Measurements from ENCODE around the gene CNPY1. TPM values are rescaled to one million over a fixed set of nuclear protein-coding genes. Genes with fewer than 3 reads are reported as not detected.
A peak's percentile ranks its signal among the peaks of the same experiment; 100 is the strongest.

CNPY1 gene
- polyA plus RNA-seq, 1 of the 3 experiments (the other 2 are of a cell fraction): not detected

DNA sequence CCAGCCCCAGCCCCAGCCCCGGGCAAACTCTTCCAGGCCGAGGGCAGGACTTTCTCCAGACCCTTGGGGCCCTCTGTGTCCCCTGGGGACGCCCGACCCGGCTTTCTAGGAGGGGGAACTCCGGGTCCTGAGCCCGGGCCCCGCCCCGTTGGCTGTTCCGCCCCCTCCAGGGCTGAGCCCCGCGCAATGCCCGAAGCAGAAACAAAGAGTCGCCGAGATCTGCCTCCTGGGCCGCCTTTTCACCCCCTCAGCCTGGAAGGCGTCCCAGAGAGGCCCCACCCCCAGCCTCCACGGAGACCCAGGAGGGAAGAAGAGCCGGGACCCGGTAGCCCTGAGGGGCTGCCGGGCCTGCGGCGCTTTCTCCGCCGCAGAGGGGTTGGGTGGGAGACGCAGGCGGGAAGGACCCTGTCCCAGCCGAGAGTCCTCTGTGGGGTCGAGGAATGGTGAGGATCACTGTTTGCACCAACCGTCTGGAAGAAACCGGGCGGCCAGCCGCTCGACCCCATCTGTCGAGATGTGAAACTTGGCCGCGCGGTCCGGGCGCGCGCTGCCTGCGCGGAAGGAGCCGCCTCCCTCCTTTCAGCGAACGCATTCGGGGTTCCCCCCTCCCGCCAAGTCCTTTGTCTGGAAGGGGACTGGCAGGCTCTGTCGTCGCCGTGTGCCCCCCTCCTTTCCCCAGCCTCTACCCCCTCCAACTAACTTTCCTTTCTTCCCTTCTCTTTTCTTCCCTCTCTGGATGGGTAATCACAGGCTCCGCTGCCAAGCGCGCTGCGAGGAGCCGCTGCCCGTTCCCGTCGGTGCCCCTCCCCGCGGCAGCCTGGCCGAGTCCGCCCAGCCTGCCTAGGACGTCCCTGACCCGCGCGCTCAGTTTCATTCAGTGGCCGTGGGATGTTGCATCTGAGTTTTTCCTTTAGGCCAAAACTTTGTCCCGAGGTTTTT, 78.2 kb downstream of the CNPY1 start:
- H3K9me3 ChIP-seq: no peaks in the 10 kb centered on the region
- no peaks in the 10 kb centered on the region; a peak in 1 of 4 replicates for H3K4me1 ChIP-seq (ENCODE audit: control insufficient read depth in 1 of 2, insufficient read depth in 2 of 2, low read depth in 1 of 2, low read length in 1 of 2)
- H2AFZ ChIP-seq (ENCODE audit: low read depth): no peak overlapping the region
- ChIA-PET POLR2A (no interaction called here), CTCF (interaction anchor here (0.8 to 1.0 kb wide), 2 partner anchors 15 to 17 kb away, joined by 3 read pairs; no protein-coding TSS in a partner anchor)
- 10% methylated on average over 60 of the region's 70 CpGs for WGBS (ENCODE audit: low lambda C conversion rate)
- peak overlapping the region; percentile 53; the same call in 1 of the 2 replicates for H3K4me2 ChIP-seq
- H3K4me3 ChIP-seq (ENCODE audit: low read depth in 2 of 2, low read length in 1 of 2): no peak overlapping the region
- peaks cover 9% of the 10 kb centered on the region for H3F3A ChIP-seq (replicated peaks; ENCODE audit: insufficient read depth)
- no peaks in the 10 kb centered on the region for H3K9me2 ChIP-seq
- H3K9ac ChIP-seq: no peak overlapping the region
- H3K27me3 ChIP-seq (ENCODE audit: insufficient read depth): peaks cover 97% of the 10 kb centered on the region
- H4K20me1 ChIP-seq (ENCODE audit: insufficient read depth): peaks cover 4% of the 10 kb centered on the region
- TF ChIP-seq, protein P1, sequence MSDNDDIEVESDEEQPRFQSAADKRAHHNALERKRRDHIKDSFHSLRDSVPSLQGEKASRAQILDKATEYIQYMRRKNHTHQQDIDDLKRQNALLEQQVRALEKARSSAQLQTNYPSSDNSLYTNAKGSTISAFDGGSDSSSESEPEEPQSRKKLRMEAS (IDR thresholded peaks at IDR 0.05; ENCODE audit: low read depth): no peak
- TF ChIP-seq, protein P2, sequence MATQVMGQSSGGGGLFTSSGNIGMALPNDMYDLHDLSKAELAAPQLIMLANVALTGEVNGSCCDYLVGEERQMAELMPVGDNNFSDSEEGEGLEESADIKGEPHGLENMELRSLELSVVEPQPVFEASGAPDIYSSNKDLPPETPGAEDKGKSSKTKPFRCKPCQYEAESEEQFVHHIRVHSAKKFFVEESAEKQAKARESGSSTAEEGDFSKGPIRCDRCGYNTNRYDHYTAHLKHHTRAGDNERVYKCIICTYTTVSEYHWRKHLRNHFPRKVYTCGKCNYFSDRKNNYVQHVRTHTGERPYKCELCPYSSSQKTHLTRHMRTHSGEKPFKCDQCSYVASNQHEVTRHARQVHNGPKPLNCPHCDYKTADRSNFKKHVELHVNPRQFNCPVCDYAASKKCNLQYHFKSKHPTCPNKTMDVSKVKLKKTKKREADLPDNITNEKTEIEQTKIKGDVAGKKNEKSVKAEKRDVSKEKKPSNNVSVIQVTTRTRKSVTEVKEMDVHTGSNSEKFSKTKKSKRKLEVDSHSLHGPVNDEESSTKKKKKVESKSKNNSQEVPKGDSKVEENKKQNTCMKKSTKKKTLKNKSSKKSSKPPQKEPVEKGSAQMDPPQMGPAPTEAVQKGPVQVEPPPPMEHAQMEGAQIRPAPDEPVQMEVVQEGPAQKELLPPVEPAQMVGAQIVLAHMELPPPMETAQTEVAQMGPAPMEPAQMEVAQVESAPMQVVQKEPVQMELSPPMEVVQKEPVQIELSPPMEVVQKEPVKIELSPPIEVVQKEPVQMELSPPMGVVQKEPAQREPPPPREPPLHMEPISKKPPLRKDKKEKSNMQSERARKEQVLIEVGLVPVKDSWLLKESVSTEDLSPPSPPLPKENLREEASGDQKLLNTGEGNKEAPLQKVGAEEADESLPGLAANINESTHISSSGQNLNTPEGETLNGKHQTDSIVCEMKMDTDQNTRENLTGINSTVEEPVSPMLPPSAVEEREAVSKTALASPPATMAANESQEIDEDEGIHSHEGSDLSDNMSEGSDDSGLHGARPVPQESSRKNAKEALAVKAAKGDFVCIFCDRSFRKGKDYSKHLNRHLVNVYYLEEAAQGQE (IDR thresholded peaks at IDR 0.05; ENCODE audit: low read depth, low read length): no peak
- TF ChIP-seq FOXM1 (IDR thresholded peaks at IDR 0.05; ENCODE audit: low read depth) (no peak), RFX5 (IDR thresholded peaks at IDR 0.05; ENCODE audit: low read length) (no peak), EZH2phosphoT487 (IDR thresholded peaks at IDR 0.05; ENCODE audit: borderline replicate concordance, low read depth) (no peak), POLR2AphosphoS5 (IDR thresholded peaks at IDR 0.05; ENCODE audit: low read depth, low read length) (no peak), SMC3 (IDR thresholded peaks at IDR 0.05; ENCODE audit: low read depth, low read length) (no peak), TAF1 (IDR thresholded peaks at IDR 0.05; ENCODE audit: borderline replicate concordance, low read depth, low read length) (no peak), TEAD4 (IDR thresholded peaks at IDR 0.05; ENCODE audit: borderline replicate concordance, insufficient read depth) (no peak), RCOR1 (IDR thresholded peaks at IDR 0.05; ENCODE audit: low read length) (no peak), NFIC (IDR thresholded peaks at IDR 0.05; ENCODE audit: borderline replicate concordance) (no peak), JUND (IDR thresholded peaks at IDR 0.05) (no peak), FOSL2 (IDR thresholded peaks at IDR 0.05; ENCODE audit: borderline replicate concordance, low read depth) (no peak)
- TF ChIP-seq, protein P3, sequence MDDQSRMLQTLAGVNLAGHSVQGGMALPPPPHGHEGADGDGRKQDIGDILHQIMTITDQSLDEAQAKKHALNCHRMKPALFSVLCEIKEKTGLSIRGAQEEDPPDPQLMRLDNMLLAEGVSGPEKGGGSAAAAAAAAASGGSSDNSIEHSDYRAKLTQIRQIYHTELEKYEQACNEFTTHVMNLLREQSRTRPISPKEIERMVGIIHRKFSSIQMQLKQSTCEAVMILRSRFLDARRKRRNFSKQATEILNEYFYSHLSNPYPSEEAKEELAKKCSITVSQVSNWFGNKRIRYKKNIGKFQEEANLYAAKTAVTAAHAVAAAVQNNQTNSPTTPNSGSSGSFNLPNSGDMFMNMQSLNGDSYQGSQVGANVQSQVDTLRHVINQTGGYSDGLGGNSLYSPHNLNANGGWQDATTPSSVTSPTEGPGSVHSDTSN (IDR thresholded peaks at IDR 0.05): no peak
- TF ChIP-seq, protein P4, sequence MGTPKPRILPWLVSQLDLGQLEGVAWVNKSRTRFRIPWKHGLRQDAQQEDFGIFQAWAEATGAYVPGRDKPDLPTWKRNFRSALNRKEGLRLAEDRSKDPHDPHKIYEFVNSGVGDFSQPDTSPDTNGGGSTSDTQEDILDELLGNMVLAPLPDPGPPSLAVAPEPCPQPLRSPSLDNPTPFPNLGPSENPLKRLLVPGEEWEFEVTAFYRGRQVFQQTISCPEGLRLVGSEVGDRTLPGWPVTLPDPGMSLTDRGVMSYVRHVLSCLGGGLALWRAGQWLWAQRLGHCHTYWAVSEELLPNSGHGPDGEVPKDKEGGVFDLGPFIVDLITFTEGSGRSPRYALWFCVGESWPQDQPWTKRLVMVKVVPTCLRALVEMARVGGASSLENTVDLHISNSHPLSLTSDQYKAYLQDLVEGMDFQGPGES (IDR thresholded peaks at IDR 0.05; ENCODE audit: low read depth, low read length): no peak
- TF ChIP-seq, protein P5, sequence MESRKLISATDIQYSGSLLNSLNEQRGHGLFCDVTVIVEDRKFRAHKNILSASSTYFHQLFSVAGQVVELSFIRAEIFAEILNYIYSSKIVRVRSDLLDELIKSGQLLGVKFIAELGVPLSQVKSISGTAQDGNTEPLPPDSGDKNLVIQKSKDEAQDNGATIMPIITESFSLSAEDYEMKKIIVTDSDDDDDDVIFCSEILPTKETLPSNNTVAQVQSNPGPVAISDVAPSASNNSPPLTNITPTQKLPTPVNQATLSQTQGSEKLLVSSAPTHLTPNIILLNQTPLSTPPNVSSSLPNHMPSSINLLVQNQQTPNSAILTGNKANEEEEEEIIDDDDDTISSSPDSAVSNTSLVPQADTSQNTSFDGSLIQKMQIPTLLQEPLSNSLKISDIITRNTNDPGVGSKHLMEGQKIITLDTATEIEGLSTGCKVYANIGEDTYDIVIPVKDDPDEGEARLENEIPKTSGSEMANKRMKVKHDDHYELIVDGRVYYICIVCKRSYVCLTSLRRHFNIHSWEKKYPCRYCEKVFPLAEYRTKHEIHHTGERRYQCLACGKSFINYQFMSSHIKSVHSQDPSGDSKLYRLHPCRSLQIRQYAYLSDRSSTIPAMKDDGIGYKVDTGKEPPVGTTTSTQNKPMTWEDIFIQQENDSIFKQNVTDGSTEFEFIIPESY (IDR thresholded peaks at IDR 0.05; ENCODE audit: borderline replicate concordance, low read depth): no peak
- H3K36me3 ChIP-seq (replicated peaks in 1 of 2; ENCODE audit: control insufficient read depth in 1 of 2, insufficient read depth in 2 of 2, low read length in 1 of 2): no peaks in the 10 kb centered on the region
- peak; percentile 48 for DNase-seq
- no peak overlapping the region for H3K27ac ChIP-seq (ENCODE audit: low read depth in 2 of 2, low read length in 1 of 2)
- H3K79me2 ChIP-seq (ENCODE audit: insufficient read depth): no peaks in the 10 kb centered on the region

Data from SK-N-SH (cell line).